Measurements from ENCODE around the gene FOXP1. TPM values are rescaled to one million over a fixed set of nuclear protein-coding genes. Genes with fewer than 3 reads are reported as not detected.

Gene FOXP1
- total and polyA plus RNA-seq, 2 donors (not counting 1 experiment from before 2014, with no cell fraction given), result 91.1 to 508 TPM

DNA sequence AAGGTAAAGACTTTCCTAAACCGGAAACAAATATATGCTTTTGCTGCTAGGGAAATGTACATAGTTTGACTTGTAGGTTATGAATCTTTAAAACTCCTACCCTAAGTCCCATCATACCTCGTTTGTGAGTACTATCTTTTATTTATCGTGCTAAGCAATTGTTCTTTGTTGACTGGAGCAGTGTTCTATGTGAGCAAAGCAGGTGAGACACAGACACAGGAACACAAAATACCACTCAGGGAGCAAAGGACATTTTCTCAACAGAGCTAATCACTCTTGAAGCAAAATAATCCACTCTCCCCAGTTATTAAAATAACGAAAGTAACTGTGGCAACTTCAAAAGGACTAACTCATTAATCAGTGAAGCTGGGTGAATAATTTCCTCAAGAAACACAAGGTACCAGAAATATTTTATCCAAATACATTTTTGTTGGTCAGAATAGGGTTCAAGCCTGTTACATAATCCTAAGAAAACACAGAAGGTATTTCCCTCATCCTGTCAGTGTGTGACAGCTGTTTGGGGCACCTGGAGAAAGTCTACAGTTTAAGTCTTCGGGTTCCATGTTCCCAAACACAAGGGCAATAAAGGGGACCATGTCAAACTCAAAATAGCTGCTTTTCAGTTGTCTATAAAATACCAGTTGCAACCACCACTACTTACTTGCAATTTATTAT, 407.7 kb downstream of the FOXP1 start:
- intact Hi-C loops (cut with micrococcal nuclease), result no loop called here
- peaks cover 13% of the 10 kb centered on the region for H3K4me1 Mint-ChIP-seq

More for the DNA sequence above, 407.7 kb downstream of the FOXP1 start:
- no peak overlapping the region for H3K4me2 ChIP-seq (replicated peaks; ENCODE audit: low read depth, low read length, poor library complexity, severe bottlenecking)
- no peaks in the 10 kb centered on the region for H3K9me3 Mint-ChIP-seq (ENCODE audit: insufficient read depth)
- 100% methylated on average over 1 of the region's 5 CpGs for WGBS (ENCODE audit: insufficient coverage)
- H3K9me3 ChIP-seq (ENCODE audit: control extremely low read depth in 1 of 3, control insufficient read depth in 2 of 3, insufficient read depth in 1 of 3, low read length in 2 of 3), result no peaks in the 10 kb centered on the region
- no peak for DNase-seq
- no peaks in the 10 kb centered on the region for H3K27me3 Mint-ChIP-seq
- no peak overlapping the region for H3K4me3 Mint-ChIP-seq
- H4K20me1 ChIP-seq (ENCODE audit: control insufficient read depth, insufficient read depth, low read length, poor library complexity, severe bottlenecking), result peaks cover 34% of the 10 kb centered on the region
- no peak overlapping the region for H2AFZ ChIP-seq (ENCODE audit: insufficient read depth, low read depth, low read length, poor library complexity, severe bottlenecking)
- H3K27me3 ChIP-seq (replicated peaks in 1 of 4; ENCODE audit: control extremely low read depth in 1 of 4, control insufficient read depth in 3 of 4, insufficient read depth in 4 of 4, low read length in 3 of 4), result no peaks in the 10 kb centered on the region
- peaks cover 9 to 28% of the 10 kb centered on the region in 2 experiments for H3K36me3 ChIP-seq (replicated peaks in 1 of 2; ENCODE audit: control extremely low read depth in 1 of 2, control insufficient read depth in 1 of 2, extremely low read depth in 1 of 2, insufficient read depth in 2 of 2, low read length in 1 of 2)
- ChIA-PET POLR2A (interaction anchor here (0.6 kb wide), 2 partner anchors 35 to 92 kb away, joined by 3 to 11 read pairs; no protein-coding TSS in a partner anchor), CTCF (interaction anchor here (1.9 kb wide), 1 partner anchor 335 kb away, joined by 5 read pairs; no protein-coding TSS in a partner anchor)
- no peak overlapping the region for H3K27ac Mint-ChIP-seq
- H3K4me1 ChIP-seq (ENCODE audit: control insufficient read depth in 2 of 2, insufficient read depth in 2 of 2, low read length in 2 of 2), result no peaks in the 10 kb centered on the region
- peaks cover 85% of the 10 kb centered on the region for H3K79me2 ChIP-seq (ENCODE audit: control insufficient read depth, insufficient read depth, low read length)
- no peak for TF ChIP-seq CTCF (IDR thresholded peaks at IDR 0.05)
- no peak for TF ChIP-seq EZH2 (IDR thresholded peaks at IDR 0.05; ENCODE audit: borderline replicate concordance, insufficient read depth, low read depth, low read length, poor library complexity, severe bottlenecking)
- no peak overlapping the region for H3K4me3 ChIP-seq (ENCODE audit: control extremely low read depth in 1 of 5, extremely low read depth in 1 of 5, insufficient read depth in 1 of 5, low read depth in 2 of 5, low read length in 4 of 5)
- H3K9ac ChIP-seq (ENCODE audit: low read length), result no peak overlapping the region
- no peak overlapping the region for H3K27ac ChIP-seq (ENCODE audit: low read length in 2 of 2)
- no peak for ATAC-seq (ENCODE audit: low read depth)

All from B cell (primary cell).